Mammary epithelial cell (primary cell): ENCODE results near the gene ACTN1.

ENCODE experiments used
- CTCF ChIP-seq, 2 donors: IDR thresholded peaks in 1 of 2; conservative IDR thresholded peaks in 1 of 2; 2 replicates each; pipeline ENCODE4 v1.5.1; 2011 to 2012; ENCODE audit warnings: inconsistent platforms in 2 of 2, low read length in 2 of 2, mild to moderate bottlenecking in 2 of 2, control low read depth in 1 of 2, low read depth in 1 of 2; ENCODE audit not compliant: insufficient read depth in 1 of 2; ENCODE audit errors: extremely low read depth in 1 of 2
- EZH2 ChIP-seq: IDR thresholded peaks from 2 replicates; pipeline ENCODE4 v1.6.1; 2012; ENCODE audit warnings: low read length, inconsistent platforms, borderline replicate concordance

DNA sequence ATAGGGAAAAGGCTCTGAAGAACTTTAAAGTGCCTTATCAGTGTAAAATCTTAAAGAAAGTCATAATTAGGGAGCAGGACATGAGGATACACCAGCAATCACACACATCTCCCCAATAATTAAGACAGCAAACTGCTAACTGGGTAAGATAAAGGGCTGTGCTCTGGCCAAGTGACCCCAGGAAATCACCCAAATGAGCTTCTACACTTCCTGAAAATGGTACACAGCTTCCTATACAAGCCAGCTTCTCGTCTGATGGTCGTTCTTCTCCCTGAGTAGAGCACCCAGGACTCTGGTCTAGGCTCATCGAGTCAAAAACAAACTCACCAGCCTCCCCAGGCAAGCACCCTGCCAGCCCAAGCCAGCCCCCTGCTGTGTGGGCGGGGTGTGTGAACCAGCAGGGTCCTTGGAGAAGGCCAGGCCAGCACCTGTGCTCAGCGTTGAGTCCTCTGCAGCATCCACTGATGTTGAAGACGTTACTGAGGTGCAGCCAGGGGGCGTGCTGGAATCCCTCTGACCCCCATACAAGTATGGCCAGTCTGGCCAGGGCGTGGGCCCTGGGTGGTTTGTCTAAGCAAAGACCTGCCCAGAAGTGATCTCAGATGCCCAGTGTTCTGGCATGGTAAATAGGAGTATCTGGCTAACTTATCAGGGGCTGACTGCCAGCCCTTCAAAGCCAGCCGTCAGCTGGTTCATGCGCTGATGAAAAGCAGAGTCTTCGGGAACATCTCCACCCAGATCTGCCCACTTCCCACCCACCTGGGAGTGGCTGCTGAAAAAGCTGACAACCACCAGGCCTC is 41.4 kb downstream of the ACTN1 start:
- TF ChIP-seq CTCF (conservative IDR thresholded peaks at IDR 0.05 in 1 of 2, IDR thresholded peaks at IDR 0.05 in 1 of 2; ENCODE audit: extremely low read depth in 1 of 2, insufficient read depth in 1 of 2, low read depth in 1 of 2, low read length in 2 of 2), result peak in 1 of 2 donors; percentile 56
- no peak for TF ChIP-seq EZH2
